Keratinocyte (primary cell): ENCODE measurements around the gene ORM2.

Experiments
- CTCF ChIP-seq, 3 experiments: IDR thresholded peaks in 1 of 3; conservative IDR thresholded peaks in 1 of 3; optimal IDR thresholded peaks in 1 of 3; 2 replicates in 2 of 3; 3 replicates in 1 of 3; pipeline versions ENCODE3 to v1.5.1; 2011; ENCODE audit warnings: low read length in 3 of 3, mild to moderate bottlenecking in 3 of 3, moderate library complexity in 2 of 3, control low read depth in 1 of 3, inconsistent platforms in 1 of 3; ENCODE audit not compliant: insufficient read depth in 2 of 3; ENCODE audit errors: extremely low read depth in 1 of 3
- EZH2 ChIP-seq: IDR thresholded peaks from one replicate; pipeline ENCODE4 v1.6.1; 2012; ENCODE audit warnings: inconsistent platforms, mild to moderate bottlenecking, low read length, moderate library complexity

GRCh38 chr9:114312513-114312875, 17.2 kb upstream of the ORM2 start:
- TF ChIP-seq CTCF (optimal IDR thresholded peaks at IDR 0.05 in 1 of 3, IDR thresholded peaks at IDR 0.05 in 1 of 3, conservative IDR thresholded peaks at IDR 0.05 in 1 of 3; ENCODE audit: extremely low read depth in 1 of 3, insufficient read depth in 2 of 3, low read length in 3 of 3) (no peak), EZH2 (no peak)
